GM23248 (cell line): ENCODE data around the gene PDLIM7. TPM values are rescaled to one million over a fixed set of nuclear protein-coding genes. Genes with fewer than 3 reads are reported as not detected.
A peak's percentile ranks its signal among the peaks of the same experiment; 100 is the strongest.

Source experiments
- DNase-seq: peaks from one replicate; pipeline ENCODE4 v3.0.0-alpha.2; 2015
- H2AFZ ChIP-seq: fragments of 200-600 bp; sonication (generic); 2 replicates; pipeline ENCODE4 v1.6.1; 2016; ENCODE audit warnings: antibody characterized with exemption
- H3F3A ChIP-seq: fragments of 200-600 bp; sonication (generic); 2 replicates; pipeline ENCODE4 v1.6.1; 2016; ENCODE audit warnings: mild to moderate bottlenecking, antibody characterized with exemption, mixed run types; ENCODE audit not compliant: insufficient read depth
- H3K27ac ChIP-seq: fragments of 200-600 bp; sonication (generic); 2 replicates; pipeline ENCODE4 v1.5.1; 2016; ENCODE audit warnings: mild to moderate bottlenecking
- H3K27me3 ChIP-seq: fragments of 200-600 bp; sonication (generic); replicated peaks from 2 replicates; pipeline ENCODE4 v1.6.1; 2016; ENCODE audit warnings: mild to moderate bottlenecking; ENCODE audit not compliant: insufficient read depth
- H3K36me3 ChIP-seq: fragments of 200-600 bp; sonication (generic); 2 replicates; pipeline ENCODE4 v1.6.1; 2016; ENCODE audit warnings: low read depth, mild to moderate bottlenecking
- H3K4me1 ChIP-seq: fragments of 200-600 bp; sonication (generic); 2 replicates; pipeline ENCODE4 v1.6.1; 2016; ENCODE audit warnings: mild to moderate bottlenecking; ENCODE audit not compliant: insufficient read depth
- H3K4me2 ChIP-seq: fragments of 200-600 bp; sonication (generic); one replicate; pipeline ENCODE4 v1.6.1; 2016; ENCODE audit warnings: mild to moderate bottlenecking; ENCODE audit not compliant: unreplicated experiment
- H3K4me3 ChIP-seq: fragments of 200-600 bp; sonication (generic); 2 replicates; pipeline ENCODE4 v1.5.1; 2016; ENCODE audit warnings: mild to moderate bottlenecking
- H3K79me2 ChIP-seq: fragments of 200-600 bp; sonication (generic); 2 replicates; pipeline ENCODE4 v1.6.1; 2016; ENCODE audit warnings: mild to moderate bottlenecking; ENCODE audit not compliant: insufficient read depth
- H3K9ac ChIP-seq: fragments of 200-600 bp; sonication (generic); 2 replicates; pipeline ENCODE4 v1.6.1; 2016; ENCODE audit warnings: mild to moderate bottlenecking
- H3K9me2 ChIP-seq: fragments of 200-600 bp; sonication (generic); 2 replicates; pipeline ENCODE4 v1.6.1; 2016; ENCODE audit warnings: mixed run types, mild to moderate bottlenecking, moderate library complexity; ENCODE audit not compliant: insufficient read depth
- H3K9me3 ChIP-seq: fragments of 200-600 bp; sonication (generic); one replicate; pipeline ENCODE4 v1.6.1; 2017; ENCODE audit warnings: low read depth
- H4K20me1 ChIP-seq: fragments of 200-600 bp; sonication (generic); 2 replicates; pipeline ENCODE4 v1.6.0; 2016; ENCODE audit not compliant: insufficient read depth
- EZH2 ChIP-seq: fragments of 200-600 bp; sonication (generic); IDR thresholded peaks from 2 replicates; pipeline ENCODE4 v1.6.1; 2018; ENCODE audit warnings: antibody characterized with exemption, mild to moderate bottlenecking; ENCODE audit not compliant: insufficient read depth, poor library complexity, severe bottlenecking
- EZH2phosphoT487 ChIP-seq: fragments of 200-600 bp; sonication (generic); IDR thresholded peaks from 2 replicates; pipeline ENCODE4 v1.6.1; 2018; ENCODE audit warnings: antibody characterized with exemption, moderate library complexity, mild to moderate bottlenecking, low read depth; ENCODE audit not compliant: insufficient read depth
- WGBS, 2 experiments: methylation state at CpG; one replicate each; pipeline ENCODE4 v1.1.6; 2015 to 2017; ENCODE audit warnings: low lambda C conversion rate in 2 of 2, low coverage in 1 of 2; ENCODE audit errors: missing lambda C conversion rate in 2 of 2; 5-methylcytosine and 5-hydroxymethylcytosine counted together
- in situ Hi-C: fragments of 300-500 bp; cut with MboI; formaldehyde crosslinking; loops from 2 replicates; pipeline ENCODE4 v1.15.0; 2020
- polyA plus RNA-seq: library from polyadenylated mRNA; unstranded; fragments of >200 nt; fragmentation: Nextera tagmentation; extraction: Ambion mirVana; gene quantifications from 2 replicates; pipeline ENCODE4 v1.2.1, GENCODE V29; 2016
- total RNA-seq: library from RNA; depleted of rRNA; stranded (reverse); fragments of >200 nt; shearing (Covaris generic); gene quantifications from 2 replicates; pipeline ENCODE4 v1.2.3, GENCODE V29; 2014

Gene PDLIM7
- total and polyA plus RNA-seq, 2 experiments from 2014 or later, result 320 to 556 TPM

DNA sequence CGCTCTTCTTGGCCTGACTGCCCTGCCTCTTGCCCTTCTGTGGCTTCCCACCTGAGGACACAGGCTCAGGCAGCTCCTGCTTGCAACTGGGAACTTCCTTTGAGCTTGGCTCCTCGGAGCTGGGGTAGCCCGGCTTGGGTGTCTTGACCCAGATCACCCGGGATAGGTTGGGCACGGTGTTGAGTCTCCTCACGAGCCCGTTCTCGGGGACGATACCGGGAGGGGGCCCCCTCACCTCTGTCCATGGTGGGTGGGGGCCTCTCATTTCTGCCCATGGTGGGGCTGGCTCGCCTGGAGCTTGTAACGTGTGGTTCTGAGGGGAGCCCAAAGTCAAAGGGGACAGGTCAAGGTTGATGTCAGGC lies 27.1 kb upstream of the PDLIM7 start:
- no peaks in the 10 kb centered on the region for H3K9me3 ChIP-seq
- no peaks in the 10 kb centered on the region for H4K20me1 ChIP-seq
- H3K27me3 ChIP-seq, result no peaks in the 10 kb centered on the region
- peaks cover 14% of the 10 kb centered on the region for H3K36me3 ChIP-seq
- no peak overlapping the region for H3K9ac ChIP-seq
- no peak overlapping the region for H3K27ac ChIP-seq
- 0 out of 2 replicates have a peak, but pooled peaks cover under 1% of the 10 kb centered on the region for H3F3A ChIP-seq
- H3K4me1 ChIP-seq, result no peaks in the 10 kb centered on the region
- no peak overlapping the region for H3K4me3 ChIP-seq
- no peak for DNase-seq
- no peak for TF ChIP-seq EZH2phosphoT487
- TF ChIP-seq EZH2, result no peak
- H3K9me2 ChIP-seq, result no peaks in the 10 kb centered on the region
- peaks cover 51% of the 10 kb centered on the region for H3K79me2 ChIP-seq
- H2AFZ ChIP-seq, result no peak overlapping the region
- no peak overlapping the region for H3K4me2 ChIP-seq
- in situ Hi-C loops, result no loop called here
- WGBS, 2 experiments, result 91 to 100% methylated on average over 5 to 12 of the region's 12 CpGs

GRCh38 chr5:177523711-177524538 lies 26.5 kb upstream of the PDLIM7 start:
- H3K27me3 ChIP-seq, result no peaks in the 10 kb centered on the region
- no peaks in the 10 kb centered on the region for H3K9me3 ChIP-seq
- no peak overlapping the region for H3K4me2 ChIP-seq
- H3F3A ChIP-seq, result peaks cover 6% of the 10 kb centered on the region; the same call in 1 of the 2 replicates
- WGBS, 2 experiments, result 91 to 92% methylated on average over 19 of the region's 19 CpGs
- peaks cover 56% of the 10 kb centered on the region for H3K79me2 ChIP-seq
- in situ Hi-C loops, result no loop called here
- no peak overlapping the region for H3K4me3 ChIP-seq
- H3K4me1 ChIP-seq, result peaks cover 5% of the 10 kb centered on the region; the same call in 1 of the 2 replicates
- no peak overlapping the region for H3K27ac ChIP-seq
- H2AFZ ChIP-seq, result no peak overlapping the region
- H4K20me1 ChIP-seq, result no peaks in the 10 kb centered on the region
- H3K9me2 ChIP-seq, result no peaks in the 10 kb centered on the region
- TF ChIP-seq EZH2, result no peak
- TF ChIP-seq EZH2phosphoT487, result no peak
- no peak overlapping the region for H3K9ac ChIP-seq
- no peak for DNase-seq
- peaks cover 19% of the 10 kb centered on the region for H3K36me3 ChIP-seq

GRCh38 chr5:177520916-177521513 lies 23.6 kb upstream of the PDLIM7 start:
- Histone ChIP-seq H3K27me3 (no peaks in the 10 kb centered on the region), H2AFZ (no peak overlapping the region), H3K9me3 (no peaks in the 10 kb centered on the region), H3K4me1 (peaks cover 6% of the 10 kb centered on the region; the same call in 1 of the 2 replicates), H3K79me2 (peaks cover 48% of the 10 kb centered on the region), H3K9ac (no peak overlapping the region), H3F3A (peaks cover 8% of the 10 kb centered on the region; the same call in 1 of the 2 replicates), H3K27ac (no peak overlapping the region), H3K4me3 (no peak overlapping the region), H4K20me1 (no peaks in the 10 kb centered on the region), H3K36me3 (peaks cover 19% of the 10 kb centered on the region), H3K4me2 (no peak overlapping the region), H3K9me2 (no peaks in the 10 kb centered on the region)
- 88 to 96% methylated on average over 2 of the region's 2 CpGs for WGBS, 2 experiments
- TF ChIP-seq EZH2phosphoT487 (no peak), EZH2 (no peak)
- peak; percentile 35 for DNase-seq
- in situ Hi-C loops, result no loop called here

- Histone ChIP-seq H3K79me2 (peaks cover 49% of the 10 kb centered on the region), H3K4me3 (no peak overlapping the region), H3K4me2 (no peak overlapping the region), H3K27ac (no peak overlapping the region), H3K36me3 (peaks cover 19% of the 10 kb centered on the region), H3K9me3 (no peaks in the 10 kb centered on the region), H4K20me1 (no peaks in the 10 kb centered on the region), H3F3A (peaks cover 8% of the 10 kb centered on the region; the same call in 1 of the 2 replicates), H3K9ac (no peak overlapping the region), H3K27me3 (no peaks in the 10 kb centered on the region), H3K9me2 (no peaks in the 10 kb centered on the region), H2AFZ (no peak overlapping the region), H3K4me1 (peaks cover 14% of the 10 kb centered on the region)
- in situ Hi-C loops, result no loop called here
- 93 to 100% methylated on average over 3 of the region's 3 CpGs for WGBS, 2 experiments
- no peak for DNase-seq
- no peak for TF ChIP-seq EZH2phosphoT487
- no peak for TF ChIP-seq EZH2
Observed at GRCh38 chr5:177520271-177520670, 22.9 kb upstream of the PDLIM7 start.
